A549 (cell line): Measurements from ENCODE around the gene SAMD3. TPM values are rescaled to one million over a fixed set of nuclear protein-coding genes. Genes with fewer than 3 reads are reported as not detected.

Experiments
- ATAC-seq, 2 experiments: fragments of 200-7000 bp in 1 of 2; fragments of >200 bp in 1 of 2; cut with Nextera tagmentation in 1 of 2; cut with Tn5 transposase in 1 of 2; 3 replicates each; pipeline versions ENCODE4 v1.8.0 to v1.9.1; 2018 to 2020; ENCODE audit warnings: mild to moderate bottlenecking in 1 of 2, moderate library complexity in 1 of 2
- CTCF ChIA-PET: fragments of 300-600 bp; sonication (Branson Sonifier 250); formaldehyde crosslinking; extraction: SDS; loops from one replicate; lab custom pipeline; 2021; ENCODE audit warnings: antibody characterized with exemption, inconsistent platforms; lab: Yijun Ruan, JAX
- POLR2A ChIA-PET: fragments of 350-600 bp; formaldehyde crosslinking; extraction: SDS; loops from one replicate; lab custom pipeline; 2021; ENCODE audit warnings: antibody characterized with exemption, inconsistent platforms; lab: Yijun Ruan, JAX
- DNase-seq, 2 experiments: peaks; one replicate each; pipeline versions ENCODE4 v3.0.0 to v3.0.0-alpha.2; 2011 to 2016; ENCODE audit warnings: low read depth in 1 of 2, low spot score in 1 of 2
- FAIRE-seq: peaks from 2 replicates; lab custom pipeline; 2011; peaks lifted over from hg19 to GRCh38; lab: Jason Lieb, UNC
- H3K27ac ChIP-seq, 2 experiments: fragments of >200 bp; sonication (Bioruptor Twin); formaldehyde crosslinking; 3 replicates each; pipeline ENCODE4 v1.5.1; 2016 to 2017
- H3K4me1 ChIP-seq: fragments of >200 bp; sonication (Bioruptor Twin); formaldehyde crosslinking; 3 replicates; pipeline ENCODE4 v1.6.1; 2016
- H3K4me2 ChIP-seq: fragments of >200 bp; sonication (Bioruptor Twin); formaldehyde crosslinking; 3 replicates; pipeline ENCODE4 v1.6.1; 2016
- H3K4me3 ChIP-seq: fragments of >200 bp; sonication (Bioruptor Twin); formaldehyde crosslinking; 3 replicates; pipeline ENCODE4 v1.5.1; 2016
- H3K9me3 ChIP-seq: fragments of >200 bp; sonication (Bioruptor Twin); formaldehyde crosslinking; 3 replicates; pipeline ENCODE4 v1.6.1; 2016
- BHLHE40 ChIP-seq: IDR thresholded peaks from 2 replicates; pipeline ENCODE4 v1.6.1; 2012; ENCODE audit warnings: low read depth, low read length, inconsistent platforms
- CBX2 ChIP-seq: fragments of 200-600 bp; sonication (generic); IDR thresholded peaks from 2 replicates; pipeline ENCODE4 v1.6.1; 2016; ENCODE audit warnings: low read depth, mild to moderate bottlenecking, borderline replicate concordance
- EHF ChIP-seq: fragments of 250-450 bp; sonication (Bioruptor Pico); IDR thresholded peaks from 2 replicates; pipeline ENCODE4 v1.5.0; 2020; ENCODE audit warnings: mild to moderate bottlenecking
- GATA3 ChIP-seq: IDR thresholded peaks from 2 replicates; pipeline ENCODE4 v1.6.1; 2012; ENCODE audit warnings: borderline replicate concordance
- JUN ChIP-seq, 2 experiments: fragments of >200 bp; sonication (Bioruptor Twin); formaldehyde crosslinking; IDR thresholded peaks; 2 replicates in 1 of 2; 3 replicates in 1 of 2; pipeline ENCODE4 v1.6.1; 2016 to 2017
- NPAS2 ChIP-seq: fragments of 250-450 bp; sonication (Bioruptor Pico); IDR thresholded peaks from 2 replicates; pipeline ENCODE4 v1.8.0; 2022; ENCODE audit warnings: mild to moderate bottlenecking, moderate library complexity, borderline replicate concordance
- NR3C1 ChIP-seq: fragments of >200 bp; sonication (Bioruptor Twin); formaldehyde crosslinking; IDR thresholded peaks from 3 replicates; pipeline ENCODE4 v1.6.1; 2017
- RAD21 ChIP-seq, 2 experiments: fragments of >200 bp in 1 of 2; sonication (Bioruptor Twin) in 1 of 2; formaldehyde crosslinking in 1 of 2; IDR thresholded peaks in 1 of 2; conservative IDR thresholded peaks in 1 of 2; 2 replicates in 1 of 2; 3 replicates in 1 of 2; pipeline ENCODE4 v1.6.1; 2012 to 2018; ENCODE audit warnings: inconsistent platforms in 1 of 2
- RFX5 ChIP-seq: fragments of 450-650 bp; IDR thresholded peaks from 2 replicates; pipeline ENCODE4 v1.7.1; 2014; ENCODE audit warnings: antibody characterized with exemption, mild to moderate bottlenecking, moderate library complexity
- SREBF2 ChIP-seq: fragments of 450-650 bp; IDR thresholded peaks from 2 replicates; pipeline ENCODE4 v1.6.1; 2014; ENCODE audit warnings: mild to moderate bottlenecking, moderate library complexity
- TFCP2L1 ChIP-seq: fragments of 250-450 bp; sonication (Bioruptor Pico); IDR thresholded peaks from 2 replicates; pipeline ENCODE4 v1.5.0; 2021; ENCODE audit warnings: mild to moderate bottlenecking
- ZC3H11A ChIP-seq: fragments of 450-650 bp; IDR thresholded peaks from 2 replicates; pipeline ENCODE4 v1.6.1; 2014; ENCODE audit warnings: antibody characterized with exemption, mild to moderate bottlenecking
- ZFP36 ChIP-seq: fragments of 450-650 bp; IDR thresholded peaks from 2 replicates; pipeline ENCODE4 v1.6.1; 2014; ENCODE audit warnings: borderline replicate concordance; ENCODE audit not compliant: partially characterized antibody
- ZNF302 ChIP-seq: fragments of 250-450 bp; sonication (Bioruptor Pico); IDR thresholded peaks from 2 replicates; pipeline ENCODE4 v1.9.0; 2021; ENCODE audit warnings: inconsistent platforms, mild to moderate bottlenecking, moderate library complexity
- WGBS: methylation state at CpG from one replicate; pipeline ENCODE4 v1.1.6; 2017; ENCODE audit errors: missing lambda C conversion rate; 5-methylcytosine and 5-hydroxymethylcytosine counted together
- polyA plus RNA-seq, 4 experiments: library from polyadenylated mRNA; depleted of rRNA in 3 of 4; stranded (reverse); fragments of >200 nt; fragmentation: RNase III in 1 of 4; extraction: RNeasy Plus Mini Kit Qiagen cat#74134 plus additional on column Dnase treatment in 1 of 4; gene quantifications; 2 replicates in 3 of 4; 3 replicates in 1 of 4; pipeline ENCODE4 v1.2.3, GENCODE V29; 2011 to 2017
- TF ChIP-seq, protein P1 (sequence below): fragments of 200-600 bp; sonication (generic); IDR thresholded peaks from 2 replicates; pipeline ENCODE4 v1.6.1; 2016; ENCODE audit warnings: antibody characterized with exemption, mild to moderate bottlenecking, moderate library complexity
- TF ChIP-seq, protein P2 (sequence below): fragments of 450-650 bp; IDR thresholded peaks from 2 replicates; pipeline ENCODE4 v1.6.1; 2014; ENCODE audit warnings: antibody characterized with exemption
- TF ChIP-seq, protein P3 (sequence below): fragments of >200 bp; sonication (Bioruptor Twin); formaldehyde crosslinking; IDR thresholded peaks from 3 replicates; pipeline ENCODE4 v1.6.1; 2016
- TF ChIP-seq, protein P4 (sequence below): fragments of >200 bp; sonication (Bioruptor Twin); formaldehyde crosslinking; IDR thresholded peaks from 2 replicates; pipeline ENCODE4 v1.6.1; 2016
- TF ChIP-seq, protein P5 (sequence below): IDR thresholded peaks from 2 replicates; pipeline ENCODE4 v1.6.1; 2012
- TF ChIP-seq, protein P6 (sequence below): fragments of >200 bp; sonication (Bioruptor Twin); formaldehyde crosslinking; IDR thresholded peaks from 3 replicates; pipeline ENCODE4 v1.5.1; 2016
- TF ChIP-seq, protein P7 (sequence below): IDR thresholded peaks from 2 replicates; pipeline ENCODE4 v1.6.1; 2012; ENCODE audit warnings: low read depth, borderline replicate concordance

The SAMD3 gene
- polyA plus RNA-seq, 2 of the 4 experiments (the other 2 are of a cell fraction): not detected

DNA sequence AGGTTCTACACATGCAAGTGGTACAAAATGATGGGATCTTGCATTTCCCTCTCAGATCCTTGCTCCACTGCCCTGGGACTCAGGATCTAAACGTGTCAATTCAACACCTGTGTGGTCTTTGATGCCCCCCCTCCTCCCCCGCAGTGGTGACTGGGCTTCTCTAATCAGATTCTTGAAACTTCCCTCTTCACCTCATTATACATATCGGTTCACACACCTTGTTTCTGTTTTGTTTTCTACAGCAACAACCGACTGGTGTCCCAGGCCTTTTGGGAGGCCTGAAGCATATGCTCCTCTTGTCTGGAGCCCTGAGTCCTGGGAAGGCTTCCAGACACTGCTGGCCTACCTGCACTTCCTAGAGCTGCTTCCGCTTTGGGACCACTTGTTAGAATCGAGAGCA lies 20.0 kb downstream of the SAMD3 start (continued):
- TF ChIP-seq, protein P1, sequence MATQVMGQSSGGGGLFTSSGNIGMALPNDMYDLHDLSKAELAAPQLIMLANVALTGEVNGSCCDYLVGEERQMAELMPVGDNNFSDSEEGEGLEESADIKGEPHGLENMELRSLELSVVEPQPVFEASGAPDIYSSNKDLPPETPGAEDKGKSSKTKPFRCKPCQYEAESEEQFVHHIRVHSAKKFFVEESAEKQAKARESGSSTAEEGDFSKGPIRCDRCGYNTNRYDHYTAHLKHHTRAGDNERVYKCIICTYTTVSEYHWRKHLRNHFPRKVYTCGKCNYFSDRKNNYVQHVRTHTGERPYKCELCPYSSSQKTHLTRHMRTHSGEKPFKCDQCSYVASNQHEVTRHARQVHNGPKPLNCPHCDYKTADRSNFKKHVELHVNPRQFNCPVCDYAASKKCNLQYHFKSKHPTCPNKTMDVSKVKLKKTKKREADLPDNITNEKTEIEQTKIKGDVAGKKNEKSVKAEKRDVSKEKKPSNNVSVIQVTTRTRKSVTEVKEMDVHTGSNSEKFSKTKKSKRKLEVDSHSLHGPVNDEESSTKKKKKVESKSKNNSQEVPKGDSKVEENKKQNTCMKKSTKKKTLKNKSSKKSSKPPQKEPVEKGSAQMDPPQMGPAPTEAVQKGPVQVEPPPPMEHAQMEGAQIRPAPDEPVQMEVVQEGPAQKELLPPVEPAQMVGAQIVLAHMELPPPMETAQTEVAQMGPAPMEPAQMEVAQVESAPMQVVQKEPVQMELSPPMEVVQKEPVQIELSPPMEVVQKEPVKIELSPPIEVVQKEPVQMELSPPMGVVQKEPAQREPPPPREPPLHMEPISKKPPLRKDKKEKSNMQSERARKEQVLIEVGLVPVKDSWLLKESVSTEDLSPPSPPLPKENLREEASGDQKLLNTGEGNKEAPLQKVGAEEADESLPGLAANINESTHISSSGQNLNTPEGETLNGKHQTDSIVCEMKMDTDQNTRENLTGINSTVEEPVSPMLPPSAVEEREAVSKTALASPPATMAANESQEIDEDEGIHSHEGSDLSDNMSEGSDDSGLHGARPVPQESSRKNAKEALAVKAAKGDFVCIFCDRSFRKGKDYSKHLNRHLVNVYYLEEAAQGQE: no peak
- TF ChIP-seq, protein P2, sequence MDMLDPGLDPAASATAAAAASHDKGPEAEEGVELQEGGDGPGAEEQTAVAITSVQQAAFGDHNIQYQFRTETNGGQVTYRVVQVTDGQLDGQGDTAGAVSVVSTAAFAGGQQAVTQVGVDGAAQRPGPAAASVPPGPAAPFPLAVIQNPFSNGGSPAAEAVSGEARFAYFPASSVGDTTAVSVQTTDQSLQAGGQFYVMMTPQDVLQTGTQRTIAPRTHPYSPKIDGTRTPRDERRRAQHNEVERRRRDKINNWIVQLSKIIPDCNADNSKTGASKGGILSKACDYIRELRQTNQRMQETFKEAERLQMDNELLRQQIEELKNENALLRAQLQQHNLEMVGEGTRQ: no peak
- no peak for TF ChIP-seq NPAS2 (CRISPR knock-in tag)
- TF ChIP-seq, protein P3, sequence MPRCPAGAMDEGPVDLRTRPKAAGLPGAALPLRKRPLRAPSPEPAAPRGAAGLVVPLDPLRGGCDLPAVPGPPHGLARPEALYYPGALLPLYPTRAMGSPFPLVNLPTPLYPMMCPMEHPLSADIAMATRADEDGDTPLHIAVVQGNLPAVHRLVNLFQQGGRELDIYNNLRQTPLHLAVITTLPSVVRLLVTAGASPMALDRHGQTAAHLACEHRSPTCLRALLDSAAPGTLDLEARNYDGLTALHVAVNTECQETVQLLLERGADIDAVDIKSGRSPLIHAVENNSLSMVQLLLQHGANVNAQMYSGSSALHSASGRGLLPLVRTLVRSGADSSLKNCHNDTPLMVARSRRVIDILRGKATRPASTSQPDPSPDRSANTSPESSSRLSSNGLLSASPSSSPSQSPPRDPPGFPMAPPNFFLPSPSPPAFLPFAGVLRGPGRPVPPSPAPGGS: no peak
- TF ChIP-seq BHLHE40: no peak
- no peak for TF ChIP-seq SREBF2
- TF ChIP-seq EHF (CRISPR knock-in tag): no peak
- no peak for TF ChIP-seq ZNF302 (CRISPR knock-in tag)
- TF ChIP-seq, all 56 proteins: peak for 0

DNA sequence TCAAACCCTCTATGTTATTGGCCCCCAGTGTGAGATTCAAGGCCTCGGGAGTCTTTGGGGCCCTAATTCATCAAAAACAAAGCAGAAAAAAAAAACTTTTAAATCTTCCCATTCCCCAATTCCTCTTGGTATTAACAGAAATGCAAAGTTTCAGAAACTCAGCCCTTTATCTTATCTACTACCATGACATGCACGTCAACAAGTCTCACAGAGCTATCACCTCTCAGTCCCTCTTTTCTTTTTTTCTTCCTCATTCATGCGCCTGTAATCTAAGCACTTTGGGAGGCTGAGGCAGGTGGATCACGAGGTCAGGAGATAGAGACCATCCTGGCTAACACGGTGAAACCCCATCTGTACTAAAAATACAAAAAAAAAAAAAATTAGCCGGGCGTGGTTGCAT lies 22.7 kb downstream of the SAMD3 start:
- DNase-seq (no peak), ATAC-seq (no peak), FAIRE-seq (no peak)
- POLR2A ChIA-PET: no interaction called here
- H3K27ac ChIP-seq: no peak overlapping the region
- TF ChIP-seq GATA3 (no peak), RFX5 (no peak), SREBF2 (no peak), NR3C1 (no peak), CBX2 (no peak), ZC3H11A (no peak), RAD21 (conservative IDR thresholded peaks at IDR 0.05 in 1 of 2, IDR thresholded peaks at IDR 0.05 in 1 of 2) (no peak), JUN (IDR thresholded peaks at IDR 0.05) (no peak), ZFP36 (no peak), TFCP2L1 (CRISPR knock-in tag) (no peak)
- TF ChIP-seq, protein P4, sequence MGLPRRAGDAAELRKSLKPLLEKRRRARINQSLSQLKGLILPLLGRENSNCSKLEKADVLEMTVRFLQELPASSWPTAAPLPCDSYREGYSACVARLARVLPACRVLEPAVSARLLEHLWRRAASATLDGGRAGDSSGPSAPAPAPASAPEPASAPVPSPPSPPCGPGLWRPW: no peak
- TF ChIP-seq, protein P5, sequence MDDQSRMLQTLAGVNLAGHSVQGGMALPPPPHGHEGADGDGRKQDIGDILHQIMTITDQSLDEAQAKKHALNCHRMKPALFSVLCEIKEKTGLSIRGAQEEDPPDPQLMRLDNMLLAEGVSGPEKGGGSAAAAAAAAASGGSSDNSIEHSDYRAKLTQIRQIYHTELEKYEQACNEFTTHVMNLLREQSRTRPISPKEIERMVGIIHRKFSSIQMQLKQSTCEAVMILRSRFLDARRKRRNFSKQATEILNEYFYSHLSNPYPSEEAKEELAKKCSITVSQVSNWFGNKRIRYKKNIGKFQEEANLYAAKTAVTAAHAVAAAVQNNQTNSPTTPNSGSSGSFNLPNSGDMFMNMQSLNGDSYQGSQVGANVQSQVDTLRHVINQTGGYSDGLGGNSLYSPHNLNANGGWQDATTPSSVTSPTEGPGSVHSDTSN: no peak
- TF ChIP-seq, protein P6, sequence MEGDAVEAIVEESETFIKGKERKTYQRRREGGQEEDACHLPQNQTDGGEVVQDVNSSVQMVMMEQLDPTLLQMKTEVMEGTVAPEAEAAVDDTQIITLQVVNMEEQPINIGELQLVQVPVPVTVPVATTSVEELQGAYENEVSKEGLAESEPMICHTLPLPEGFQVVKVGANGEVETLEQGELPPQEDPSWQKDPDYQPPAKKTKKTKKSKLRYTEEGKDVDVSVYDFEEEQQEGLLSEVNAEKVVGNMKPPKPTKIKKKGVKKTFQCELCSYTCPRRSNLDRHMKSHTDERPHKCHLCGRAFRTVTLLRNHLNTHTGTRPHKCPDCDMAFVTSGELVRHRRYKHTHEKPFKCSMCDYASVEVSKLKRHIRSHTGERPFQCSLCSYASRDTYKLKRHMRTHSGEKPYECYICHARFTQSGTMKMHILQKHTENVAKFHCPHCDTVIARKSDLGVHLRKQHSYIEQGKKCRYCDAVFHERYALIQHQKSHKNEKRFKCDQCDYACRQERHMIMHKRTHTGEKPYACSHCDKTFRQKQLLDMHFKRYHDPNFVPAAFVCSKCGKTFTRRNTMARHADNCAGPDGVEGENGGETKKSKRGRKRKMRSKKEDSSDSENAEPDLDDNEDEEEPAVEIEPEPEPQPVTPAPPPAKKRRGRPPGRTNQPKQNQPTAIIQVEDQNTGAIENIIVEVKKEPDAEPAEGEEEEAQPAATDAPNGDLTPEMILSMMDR: no peak
- TF ChIP-seq, protein P7, sequence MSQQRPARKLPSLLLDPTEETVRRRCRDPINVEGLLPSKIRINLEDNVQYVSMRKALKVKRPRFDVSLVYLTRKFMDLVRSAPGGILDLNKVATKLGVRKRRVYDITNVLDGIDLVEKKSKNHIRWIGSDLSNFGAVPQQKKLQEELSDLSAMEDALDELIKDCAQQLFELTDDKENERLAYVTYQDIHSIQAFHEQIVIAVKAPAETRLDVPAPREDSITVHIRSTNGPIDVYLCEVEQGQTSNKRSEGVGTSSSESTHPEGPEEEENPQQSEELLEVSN: no peak
- no peak overlapping the region for H3K4me2 ChIP-seq
- no peaks in the 10 kb centered on the region for H3K4me1 ChIP-seq
- CTCF ChIA-PET: no interaction called here
- WGBS: 53% methylated on average over 7 of the region's 7 CpGs
- H3K9me3 ChIP-seq: no peaks in the 10 kb centered on the region
- H3K4me3 ChIP-seq: no peak overlapping the region
